Endothelial cell of umbilical vein (primary cell): ENCODE results near the gene WDPCP. TPM values are rescaled to one million over a fixed set of nuclear protein-coding genes. Genes with fewer than 3 reads are reported as not detected.

ENCODE experiments used
- BruUV-seq: library from RNA; stranded (reverse); fragments of 400-500 nt; replicated peaks from 2 replicates; lab custom pipeline; 2021; lab: Mats Ljungman, UMichigan
- CTCF ChIA-PET: fragments of 300-600, 350-600 bp; sonication (Branson Sonifier 250); formaldehyde crosslinking; loops from one replicate; lab custom pipeline; 2021; ENCODE audit warnings: antibody characterized with exemption, inconsistent platforms; lab: Charles Lee
- POLR2A ChIA-PET: fragments of 300-600, 350-600 bp; sonication (Branson Sonifier 250); formaldehyde crosslinking; loops from one replicate; lab custom pipeline; 2021; ENCODE audit warnings: antibody characterized with exemption, inconsistent platforms; lab: Charles Lee
- DNase-seq: peaks from one replicate; pipeline ENCODE4 v3.0.0-alpha.2; 2011; ENCODE audit warnings: low read depth, low spot score
- FAIRE-seq: peaks from 2 replicates; lab custom pipeline; 2011; peaks lifted over from hg19 to GRCh38; lab: Jason Lieb, UNC
- H2AFZ ChIP-seq: 2 replicates; pipeline ENCODE4 v1.6.0; 2012; ENCODE audit warnings: low read depth, low read length, control low read depth, inconsistent platforms
- H3K27ac ChIP-seq: 2 replicates; pipeline ENCODE4 v1.5.1; 2011; ENCODE audit warnings: low read depth, mild to moderate bottlenecking, control low read depth, low read length, moderate library complexity; ENCODE audit not compliant: insufficient read depth
- H3K27me3 ChIP-seq, 2 experiments: 2 replicates each; pipeline versions ENCODE4 v1.6.0 to v1.6.1; 2011; ENCODE audit warnings: low read length in 2 of 2, mixed read lengths in 1 of 2; ENCODE audit not compliant: control insufficient read depth in 2 of 2, insufficient read depth in 2 of 2
- H3K36me3 ChIP-seq, 2 experiments: 2 replicates in 1 of 2; 3 replicates in 1 of 2; pipeline ENCODE4 v1.5.1; 2011; ENCODE audit warnings: low read length in 2 of 2, mild to moderate bottlenecking in 1 of 2, moderate library complexity in 1 of 2; ENCODE audit not compliant: control insufficient read depth in 2 of 2, insufficient read depth in 2 of 2; ENCODE audit errors: extremely low read depth in 1 of 2
- H3K4me1 ChIP-seq: 3 replicates; pipeline ENCODE4 v1.5.1; 2011; ENCODE audit warnings: mild to moderate bottlenecking, low read length; ENCODE audit not compliant: control insufficient read depth, insufficient read depth; ENCODE audit errors: extremely low read depth
- H3K4me2 ChIP-seq: 2 replicates; pipeline ENCODE4 v1.6.1; 2011; ENCODE audit warnings: low read length, control low read depth, mixed read lengths; ENCODE audit not compliant: insufficient read depth
- H3K4me3 ChIP-seq, 3 experiments: fragments of 200-600 bp in 1 of 3; sonication (generic), shearing (Covaris generic) in 1 of 3; replicated peaks in 1 of 3; 2 replicates each; pipeline ENCODE4 v1.5.1; 2011 to 2016; ENCODE audit warnings: control low read depth in 3 of 3, low read length in 3 of 3, mild to moderate bottlenecking in 2 of 3, inconsistent platforms in 1 of 3, low read depth in 1 of 3, moderate library complexity in 1 of 3; ENCODE audit not compliant: insufficient read depth in 1 of 3
- H3K79me2 ChIP-seq: 2 replicates; pipeline ENCODE4 v1.6.0; 2012; ENCODE audit warnings: low read length, inconsistent platforms; ENCODE audit not compliant: control insufficient read depth, insufficient read depth
- H3K9ac ChIP-seq: replicated peaks from 2 replicates; pipeline ENCODE3; 2011; ENCODE audit warnings: low read length, control low read depth; ENCODE audit not compliant: insufficient read depth; ENCODE audit errors: extremely low read depth
- H3K9me1 ChIP-seq: replicated peaks from 3 replicates; pipeline ENCODE4 v1.6.0; 2011; ENCODE audit warnings: mild to moderate bottlenecking, low read length; ENCODE audit not compliant: control insufficient read depth, insufficient read depth; ENCODE audit errors: extremely low read depth
- H3K9me3 ChIP-seq: replicated peaks from 2 replicates; pipeline ENCODE4 v1.5.1; 2012; ENCODE audit warnings: low read length, inconsistent platforms; ENCODE audit not compliant: control insufficient read depth, insufficient read depth
- H4K20me1 ChIP-seq: replicated peaks from 2 replicates; pipeline ENCODE3; 2011; ENCODE audit warnings: mild to moderate bottlenecking, low read length; ENCODE audit not compliant: control insufficient read depth, insufficient read depth; ENCODE audit errors: extremely low read depth
- CTCF ChIP-seq, 2 donors: IDR thresholded peaks; 1 replicate in 1 of 2; 2 replicates in 1 of 2; pipeline ENCODE4 v1.5.1; 2011; ENCODE audit warnings: low read length in 2 of 2, mild to moderate bottlenecking in 2 of 2, moderate library complexity in 2 of 2, control low read depth in 1 of 2, inconsistent platforms in 1 of 2, low read depth in 1 of 2; ENCODE audit not compliant: insufficient read depth in 1 of 2; ENCODE audit errors: extremely low read depth in 1 of 2
- EZH2 ChIP-seq: IDR thresholded peaks from 2 replicates; pipeline ENCODE4 v1.6.1; 2012; ENCODE audit warnings: borderline replicate concordance, low read depth, mild to moderate bottlenecking, moderate library complexity, low read length, inconsistent platforms; ENCODE audit not compliant: severe bottlenecking
- FOS ChIP-seq: IDR thresholded peaks from 2 replicates; pipeline ENCODE4 v1.6.1; 2011; ENCODE audit warnings: mild to moderate bottlenecking, low read length, moderate library complexity, borderline replicate concordance; ENCODE audit not compliant: insufficient read depth
- GATA2 ChIP-seq: IDR thresholded peaks from 2 replicates; pipeline ENCODE4 v1.7.0; 2011; ENCODE audit warnings: low read depth, mild to moderate bottlenecking, moderate library complexity, mixed read lengths, low read length; ENCODE audit not compliant: insufficient read length, insufficient read depth
- JUN ChIP-seq: IDR thresholded peaks from 2 replicates; pipeline ENCODE4 v1.6.1; 2011; ENCODE audit warnings: borderline replicate concordance, low read depth; ENCODE audit not compliant: insufficient read length, insufficient read depth
- MAX ChIP-seq: IDR thresholded peaks from 2 replicates; pipeline ENCODE4 v1.6.1; 2011; ENCODE audit not compliant: insufficient read depth, insufficient read length
- MYC ChIP-seq: IDR thresholded peaks from one replicate; pipeline ENCODE4 v1.6.1; 2011; ENCODE audit warnings: mild to moderate bottlenecking, low read depth, low read length
- POLR2A ChIP-seq: IDR thresholded peaks from 2 replicates; pipeline ENCODE4 v1.6.1; 2012; ENCODE audit warnings: low read depth, mild to moderate bottlenecking, control low read depth, low read length
- POLR2AphosphoS5 ChIP-seq: IDR thresholded peaks from 2 replicates; pipeline ENCODE4 v1.6.1; 2012; ENCODE audit warnings: low read depth, mild to moderate bottlenecking, control low read depth, low read length, moderate library complexity; ENCODE audit not compliant: insufficient read depth
- dilution Hi-C: fragments of 300-500 bp; cut with MboI; formaldehyde crosslinking; loops from one replicate; pipeline ENCODE4 v1.15.0; 2019; ENCODE audit warnings: low sequenced_read_pairs; ENCODE audit not compliant: extremely low pct_ligation_motif_present
- intact Hi-C: fragments of 100-400 bp; cut with micrococcal nuclease; formaldehyde crosslinking; loops from one replicate; pipeline ENCODE4 v1.10.0; 2022
- polyA plus RNA-seq, 4 experiments: library from polyadenylated mRNA; depleted of rRNA in 3 of 4; stranded (reverse) in 3 of 4; unstranded in 1 of 4; fragments of >200 nt; gene quantifications; 2 replicates each; pipeline versions ENCODE4 v1.2.1 to v1.2.3, GENCODE V29; 2011 to 2012; ENCODE audit warnings: missing spikeins in 1 of 4
- total RNA-seq: library from RNA; stranded (reverse); gene quantifications from 2 replicates; pipeline ENCODE4 v1.2.3, GENCODE V29; 2021

Gene WDPCP
- total and polyA plus RNA-seq, 2 donors (not counting 3 experiments of a cell fraction or from before 2014, with no cell fraction given), result 4.0 to 8.8 TPM

- intact Hi-C loops (no loop called here), dilution Hi-C loops (no loop called here)
- Histone ChIP-seq H4K20me1 (no peaks in the 10 kb centered on the region), H3K36me3 (no peaks in the 10 kb centered on the region), H3K27me3 (no peaks in the 10 kb centered on the region), H2AFZ (no peak overlapping the region), H3K4me1 (no peaks in the 10 kb centered on the region), H3K27ac (no peak overlapping the region), H3K79me2 (no peaks in the 10 kb centered on the region), H3K9me1 (no peaks in the 10 kb centered on the region), H3K9ac (no peak overlapping the region), H3K9me3 (no peaks in the 10 kb centered on the region), H3K4me2 (no peak overlapping the region), H3K4me3 (no peak overlapping the region)
- ChIA-PET CTCF (interaction anchor here (0.8 to 1.6 kb wide), 4 partner anchors 9 to 308 kb away, joined by 3 to 5 read pairs (median 4); no protein-coding TSS in a partner anchor), POLR2A (no interaction called here)
- DNase-seq (peak; percentile 18), FAIRE-seq (no peak)
- no TSS peak for BruUV-seq
- TF ChIP-seq POLR2AphosphoS5 (no peak), POLR2A (no peak), MYC (no peak), JUN (no peak), EZH2 (no peak), MAX (no peak), FOS (no peak), GATA2 (no peak), CTCF (IDR thresholded peaks at IDR 0.05; ENCODE audit: extremely low read depth in 1 of 2, insufficient read depth in 1 of 2, low read depth in 1 of 2, low read length in 2 of 2) (no peak)
Measured at GRCh38 chr2:63553049-63553448, 35.2 kb downstream of the WDPCP start.
